Activated T-cell treated with anti-CD3 and anti-CD28 coated beads, Interleukin-2, amount 50 U/mL, for 24 hours (primary cell): ENCODE results near the gene EZH1.

Experiments
- DNase-seq: peaks from one replicate; pipeline ENCODE4 v3.0.0-alpha.2; 2020
- H3K27ac Mint-ChIP-seq: 2 replicates; pipeline ENCODE4 v1.8.0; 2020; ENCODE audit warnings: mild to moderate bottlenecking, mixed read lengths
- H3K27me3 Mint-ChIP-seq: 2 replicates; pipeline ENCODE4 v1.8.0; 2020; ENCODE audit warnings: mixed read lengths
- H3K36me3 Mint-ChIP-seq: 2 replicates; pipeline ENCODE4 v1.8.0; 2020; ENCODE audit warnings: low read depth, mixed read lengths
- H3K4me1 Mint-ChIP-seq: 2 replicates; pipeline ENCODE4 v1.8.0; 2020; ENCODE audit warnings: low read depth, mixed read lengths
- H3K4me3 Mint-ChIP-seq: 2 replicates; pipeline ENCODE4 v1.8.0; 2020; ENCODE audit warnings: mild to moderate bottlenecking, moderate library complexity, mixed read lengths
- H3K9me3 Mint-ChIP-seq: 2 replicates; pipeline ENCODE4 v1.8.0; 2020; ENCODE audit warnings: mixed read lengths

Gene EZH1

GRCh38 chr17:42686520-42687128, 58.2 kb downstream of the EZH1 start:
- Mint-ChIP-seq H3K9me3 (no peaks in the 10 kb centered on the region), H3K27me3 (peaks cover 31% of the 10 kb centered on the region), H3K27ac (no peak overlapping the region), H3K4me3 (no peak overlapping the region), H3K36me3 (no peaks in the 10 kb centered on the region), H3K4me1 (peaks cover 20% of the 10 kb centered on the region)
- DNase-seq = no peak

- H3K4me1 Mint-ChIP-seq = peaks cover 26% of the 10 kb centered on the region
- H3K27ac Mint-ChIP-seq = no peak overlapping the region
- H3K4me3 Mint-ChIP-seq = no peak overlapping the region
- H3K9me3 Mint-ChIP-seq = no peaks in the 10 kb centered on the region
- no peak for DNase-seq
- no peaks in the 10 kb centered on the region for H3K36me3 Mint-ChIP-seq
- peaks cover 37% of the 10 kb centered on the region for H3K27me3 Mint-ChIP-seq
These were observed 59.0 kb downstream of the EZH1 start for GRCh38 chr17:42685831-42686230.

GRCh38 chr17:42684929-42685556, 59.8 kb downstream of the EZH1 start:
- no peak overlapping the region for H3K27ac Mint-ChIP-seq
- H3K4me1 Mint-ChIP-seq = peaks cover 33% of the 10 kb centered on the region
- H3K4me3 Mint-ChIP-seq = no peak overlapping the region
- no peaks in the 10 kb centered on the region for H3K9me3 Mint-ChIP-seq
- DNase-seq = no peak
- no peaks in the 10 kb centered on the region for H3K36me3 Mint-ChIP-seq
- peaks cover 42% of the 10 kb centered on the region for H3K27me3 Mint-ChIP-seq

- DNase-seq = peak; percentile 46
These were observed 61.3 kb downstream of the EZH1 start for GRCh38 chr17:42683407-42684034.

GRCh38 chr17:42682722-42683403, 62.0 kb downstream of the EZH1 start:
- H3K36me3 Mint-ChIP-seq = no peaks in the 10 kb centered on the region
- no peaks in the 10 kb centered on the region for H3K9me3 Mint-ChIP-seq
- no peak overlapping the region for H3K27ac Mint-ChIP-seq
- H3K27me3 Mint-ChIP-seq = peaks cover 42% of the 10 kb centered on the region
- H3K4me3 Mint-ChIP-seq = peak overlapping the region; percentile 64
- peak; percentile 51 for DNase-seq
- peaks cover 50% of the 10 kb centered on the region for H3K4me1 Mint-ChIP-seq

More at GRCh38 chr17:42683407-42684034, 61.3 kb downstream of the EZH1 start:
- Mint-ChIP-seq H3K36me3 (no peaks in the 10 kb centered on the region), H3K4me3 (peak overlapping the region; percentile 20), H3K4me1 (peaks cover 46% of the 10 kb centered on the region), H3K9me3 (no peaks in the 10 kb centered on the region), H3K27me3 (peaks cover 45% of the 10 kb centered on the region), H3K27ac (no peak overlapping the region)

- Mint-ChIP-seq H3K36me3 (no peaks in the 10 kb centered on the region), H3K27ac (no peak within 1 kb of the TSS), H3K4me1 (peaks cover 56% of the 10 kb centered on the region), H3K4me3 (peak within 1 kb of the TSS; percentile 64), H3K9me3 (no peaks in the 10 kb centered on the region), H3K27me3 (peaks cover 42% of the 10 kb centered on the region)
- peak; percentile 59 for DNase-seq
These were observed 62.7 kb downstream of the EZH1 start, which contains the start of gene CNTNAP1 for GRCh38 chr17:42681976-42682721. Gene CNTNAP1 (plus strand): TSS chr17:42682531. CDS start chr17:42682830, 299 bp downstream.

- H3K27ac Mint-ChIP-seq = no peak overlapping the region
- no peak overlapping the region for H3K4me3 Mint-ChIP-seq
- H3K4me1 Mint-ChIP-seq = peaks cover 66% of the 10 kb centered on the region
- no peak for DNase-seq
- peaks cover 53% of the 10 kb centered on the region for H3K27me3 Mint-ChIP-seq
- no peaks in the 10 kb centered on the region for H3K36me3 Mint-ChIP-seq
- no peaks in the 10 kb centered on the region for H3K9me3 Mint-ChIP-seq
These were observed 64.5 kb downstream of the EZH1 start for GRCh38 chr17:42680331-42680808.

- H3K4me3 Mint-ChIP-seq = peak overlapping the region; percentile 47
- no peaks in the 10 kb centered on the region for H3K36me3 Mint-ChIP-seq
- peak; percentile 84 for DNase-seq
- H3K27me3 Mint-ChIP-seq = peaks cover 59% of the 10 kb centered on the region
- H3K27ac Mint-ChIP-seq = peak overlapping the region; percentile 71
- peaks cover 67% of the 10 kb centered on the region for H3K4me1 Mint-ChIP-seq
- H3K9me3 Mint-ChIP-seq = no peaks in the 10 kb centered on the region
These were observed 65.1 kb downstream of the EZH1 start for GRCh38 chr17:42679492-42680330.

- no peaks in the 10 kb centered on the region for H3K36me3 Mint-ChIP-seq
- peak overlapping the region; percentile 47 for H3K4me3 Mint-ChIP-seq
- H3K4me1 Mint-ChIP-seq = peaks cover 73% of the 10 kb centered on the region
- DNase-seq = peak; percentile 74
- H3K27ac Mint-ChIP-seq = peak overlapping the region; percentile 71
- H3K9me3 Mint-ChIP-seq = no peaks in the 10 kb centered on the region
- H3K27me3 Mint-ChIP-seq = peaks cover 60% of the 10 kb centered on the region
These were observed 65.8 kb downstream of the EZH1 start for GRCh38 chr17:42678951-42679491.

GRCh38 chr17:42677921-42678781, 66.7 kb downstream of the EZH1 start:
- Mint-ChIP-seq H3K27me3 (peaks cover 56% of the 10 kb centered on the region), H3K4me1 (peaks cover 66% of the 10 kb centered on the region)

GRCh38 chr17:42677012-42677857, 67.6 kb downstream of the EZH1 start:
- peaks cover 60% of the 10 kb centered on the region for H3K4me1 Mint-ChIP-seq
- peak overlapping the region; percentile 75 for H3K4me3 Mint-ChIP-seq

More at GRCh38 chr17:42677921-42678781, 66.7 kb downstream of the EZH1 start:
- H3K4me3 Mint-ChIP-seq = peak overlapping the region; percentile 75
- no peaks in the 10 kb centered on the region for H3K9me3 Mint-ChIP-seq
- no peaks in the 10 kb centered on the region for H3K36me3 Mint-ChIP-seq
- H3K27ac Mint-ChIP-seq = peak overlapping the region; percentile 85
- peak; percentile 91 for DNase-seq

More at GRCh38 chr17:42677012-42677857, 67.6 kb downstream of the EZH1 start:
- Mint-ChIP-seq H3K36me3 (no peaks in the 10 kb centered on the region), H3K27me3 (peaks cover 56% of the 10 kb centered on the region), H3K9me3 (no peaks in the 10 kb centered on the region), H3K27ac (peak overlapping the region; percentile 85)
- peak; percentile 99 for DNase-seq
